ENCODE measurements around the gene PTPRN2.
"Not testable (repeated sequence)": the region's sequence is repeated elsewhere in the genome, so short reads cannot be mapped to it uniquely, and the experiment has no call there.

The PTPRN2 gene

GRCh38 chr7:158416283-158416933, 171.2 kb downstream of the PTPRN2 start:
- no peak for DNase-seq (ENCODE audit: low spot score)

- DNase-seq (ENCODE audit: low spot score): no peak
Measured at GRCh38 chr7:158415316-158415715, 172.3 kb downstream of the PTPRN2 start.

- no peak for DNase-seq (ENCODE audit: low spot score)
Measured at GRCh38 chr7:158414486-158414961, 173.1 kb downstream of the PTPRN2 start.

GRCh38 chr7:158414002-158414401, 173.6 kb downstream of the PTPRN2 start:
- no peak for DNase-seq (ENCODE audit: low spot score)

- DNase-seq (ENCODE audit: low spot score): no peak
Measured at GRCh38 chr7:158411232-158411950, 176.2 kb downstream of the PTPRN2 start.

- DNase-seq (ENCODE audit: low spot score): no peak
Measured at GRCh38 chr7:158410720-158411119, 176.9 kb downstream of the PTPRN2 start.

- DNase-seq (ENCODE audit: low spot score): no peak
Measured at GRCh38 chr7:158409816-158410330, 177.8 kb downstream of the PTPRN2 start.

GRCh38 chr7:158409120-158409519, 178.5 kb downstream of the PTPRN2 start:
- no peak for DNase-seq (ENCODE audit: low spot score)

- no peak for DNase-seq (ENCODE audit: low spot score)
Measured at GRCh38 chr7:158408318-158408920, 179.2 kb downstream of the PTPRN2 start.

GRCh38 chr7:158407581-158408317, 179.9 kb downstream of the PTPRN2 start:
- no peak for DNase-seq (ENCODE audit: low spot score)

GRCh38 chr7:158406801-158407200, 180.8 kb downstream of the PTPRN2 start:
- DNase-seq (ENCODE audit: low spot score): no peak

GRCh38 chr7:158406364-158406763, 181.3 kb downstream of the PTPRN2 start:
- no peak for DNase-seq (ENCODE audit: low spot score)

- not testable (repeated sequence) for DNase-seq (ENCODE audit: low spot score)
Measured at GRCh38 chr7:158405771-158406170, 181.9 kb downstream of the PTPRN2 start.

- DNase-seq (ENCODE audit: low spot score): no peak
Measured at GRCh38 chr7:158405324-158405723, 182.3 kb downstream of the PTPRN2 start.

- no peak for DNase-seq (ENCODE audit: low spot score)
Measured at GRCh38 chr7:158404031-158404761, 183.4 kb downstream of the PTPRN2 start.

GRCh38 chr7:158403013-158403821, 184.4 kb downstream of the PTPRN2 start:
- DNase-seq (ENCODE audit: low spot score): no peak

GRCh38 chr7:158402471-158402870, 185.2 kb downstream of the PTPRN2 start:
- no peak for DNase-seq (ENCODE audit: low spot score)

GRCh38 chr7:158401826-158402225, 185.8 kb downstream of the PTPRN2 start:
- no peak for DNase-seq (ENCODE audit: low spot score)

- DNase-seq (ENCODE audit: low spot score): no peak
Measured at GRCh38 chr7:158401295-158401694, 186.3 kb downstream of the PTPRN2 start.

- DNase-seq (ENCODE audit: low spot score): no peak
Measured at GRCh38 chr7:158400601-158401225, 186.9 kb downstream of the PTPRN2 start.
